Right lobe of liver (tissue), 4 donors: ENCODE results near the gene PSMD12.

Source experiments
- POLR2A ChIP-seq: fragments of 450-650 bp; IDR thresholded peaks from one replicate; pipeline ENCODE4 v1.6.1; 2017; ENCODE audit warnings: antibody characterized with exemption, mild to moderate bottlenecking
- TF ChIP-seq, protein P1 (sequence below), 4 donors: fragments of 200-600 bp in 3 of 4; fragments of 450-650 bp in 1 of 4; IDR thresholded peaks; one replicate each; pipeline versions ENCODE4 v1.5.1 to v1.8.0; 2016 to 2022; ENCODE audit warnings: antibody characterized with exemption in 4 of 4, mild to moderate bottlenecking in 2 of 4
- donor health status: DM: no; HTN: no; CAD: no.
- donor health status: DM: no; HTN: no; CAD: no.
- donor health status: DM: no; HTN: yes; CAD: no.

- no peak for TF ChIP-seq POLR2A
- TF ChIP-seq, protein P1, sequence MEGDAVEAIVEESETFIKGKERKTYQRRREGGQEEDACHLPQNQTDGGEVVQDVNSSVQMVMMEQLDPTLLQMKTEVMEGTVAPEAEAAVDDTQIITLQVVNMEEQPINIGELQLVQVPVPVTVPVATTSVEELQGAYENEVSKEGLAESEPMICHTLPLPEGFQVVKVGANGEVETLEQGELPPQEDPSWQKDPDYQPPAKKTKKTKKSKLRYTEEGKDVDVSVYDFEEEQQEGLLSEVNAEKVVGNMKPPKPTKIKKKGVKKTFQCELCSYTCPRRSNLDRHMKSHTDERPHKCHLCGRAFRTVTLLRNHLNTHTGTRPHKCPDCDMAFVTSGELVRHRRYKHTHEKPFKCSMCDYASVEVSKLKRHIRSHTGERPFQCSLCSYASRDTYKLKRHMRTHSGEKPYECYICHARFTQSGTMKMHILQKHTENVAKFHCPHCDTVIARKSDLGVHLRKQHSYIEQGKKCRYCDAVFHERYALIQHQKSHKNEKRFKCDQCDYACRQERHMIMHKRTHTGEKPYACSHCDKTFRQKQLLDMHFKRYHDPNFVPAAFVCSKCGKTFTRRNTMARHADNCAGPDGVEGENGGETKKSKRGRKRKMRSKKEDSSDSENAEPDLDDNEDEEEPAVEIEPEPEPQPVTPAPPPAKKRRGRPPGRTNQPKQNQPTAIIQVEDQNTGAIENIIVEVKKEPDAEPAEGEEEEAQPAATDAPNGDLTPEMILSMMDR (IDR thresholded peaks at IDR 0.05) = no peak
Measured at GRCh38 chr17:67399676-67400075, 33.3 kb upstream of the PSMD12 start.
